GM19193 (cell line): Measurements from ENCODE around the gene TGFB3.

ENCODE experiments used
- POLR2A ChIP-seq: IDR thresholded peaks from 4 replicates; pipeline ENCODE4 v1.6.1; 2011; ENCODE audit not compliant: insufficient read depth, insufficient read length; ENCODE audit errors: extremely low read depth

Gene TGFB3

GRCh38 chr14:75979071-75979571 is 2.7 kb downstream of the TGFB3 start:
- TF ChIP-seq POLR2A, result no peak

GRCh38 chr14:75978249-75978731 is 3.5 kb downstream of the TGFB3 start:
- no peak for TF ChIP-seq POLR2A

- no peak for TF ChIP-seq POLR2A
Measured at GRCh38 chr14:75977582-75977943, 4.2 kb downstream of the TGFB3 start.

GRCh38 chr14:75976826-75977581 is 4.8 kb downstream of the TGFB3 start:
- no peak for TF ChIP-seq POLR2A

GRCh38 chr14:75972801-75973421 is 8.9 kb downstream of the TGFB3 start:
- TF ChIP-seq POLR2A, result no peak

- no peak for TF ChIP-seq POLR2A
Measured at GRCh38 chr14:75971509-75971908, 10.3 kb downstream of the TGFB3 start.

- TF ChIP-seq POLR2A, result no peak
Measured at GRCh38 chr14:75970989-75971388, 10.8 kb downstream of the TGFB3 start.

- no peak for TF ChIP-seq POLR2A
Measured at GRCh38 chr14:75969891-75970290, 11.9 kb downstream of the TGFB3 start.

- no peak for TF ChIP-seq POLR2A
Measured at GRCh38 chr14:75969126-75969525, 12.7 kb downstream of the TGFB3 start.

- no peak for TF ChIP-seq POLR2A
Measured at GRCh38 chr14:75968456-75968855, 13.3 kb downstream of the TGFB3 start.

GRCh38 chr14:75967866-75968265 is 13.9 kb downstream of the TGFB3 start:
- TF ChIP-seq POLR2A, result no peak

GRCh38 chr14:75961662-75962061 is 20.1 kb downstream of the TGFB3 start:
- no peak for TF ChIP-seq POLR2A

GRCh38 chr14:75960231-75960630 is 21.6 kb downstream of the TGFB3 start:
- no peak for TF ChIP-seq POLR2A

GRCh38 chr14:75959031-75959430 is 22.8 kb downstream of the TGFB3 start:
- no peak for TF ChIP-seq POLR2A

GRCh38 chr14:75952489-75952888 is 29.3 kb downstream of the TGFB3 start:
- TF ChIP-seq POLR2A, result no peak

- TF ChIP-seq POLR2A, result no peak
Measured at GRCh38 chr14:75946785-75947184, 35.0 kb downstream of the TGFB3 start.
